Hepatocyte (in vitro differentiated cells): Measurements from ENCODE around the gene ERCC6L2. TPM values are rescaled to one million over a fixed set of nuclear protein-coding genes. Genes with fewer than 3 reads are reported as not detected.

ENCODE experiments used
- DNase-seq: peaks from one replicate; pipeline ENCODE4 v3.0.0-alpha.2; 2016; ENCODE audit warnings: low spot score
- H2AFZ ChIP-seq: fragments of 200-600 bp; sonication (generic); 2 replicates; pipeline ENCODE4 v1.6.0; 2016; ENCODE audit warnings: antibody characterized with exemption, mild to moderate bottlenecking
- H3K27ac ChIP-seq: fragments of 200-600 bp; sonication (generic); 2 replicates; pipeline ENCODE4 v1.5.1; 2016; ENCODE audit warnings: mild to moderate bottlenecking
- H3K27me3 ChIP-seq: fragments of 200-600 bp; sonication (generic); 2 replicates; pipeline ENCODE4 v1.6.1; 2016
- H3K36me3 ChIP-seq: fragments of 200-600 bp; sonication (generic); replicated peaks from 2 replicates; pipeline ENCODE4 v1.5.1; 2016; ENCODE audit warnings: low read depth; ENCODE audit not compliant: insufficient read depth
- H3K4me1 ChIP-seq: fragments of 200-600 bp; sonication (generic); 2 replicates; pipeline ENCODE4 v1.5.1; 2016; ENCODE audit warnings: mild to moderate bottlenecking, moderate library complexity; ENCODE audit not compliant: insufficient read depth
- H3K4me2 ChIP-seq: fragments of 200-600 bp; sonication (generic); 2 replicates; pipeline ENCODE4 v1.6.0; 2016
- H3K4me3 ChIP-seq: fragments of 200-600 bp; sonication (generic); 2 replicates; pipeline ENCODE4 v1.5.1; 2016; ENCODE audit warnings: mild to moderate bottlenecking
- H3K79me2 ChIP-seq: fragments of 200-600 bp; sonication (generic); 2 replicates; pipeline ENCODE4 v1.6.0; 2017; ENCODE audit warnings: mild to moderate bottlenecking
- H3K9me2 ChIP-seq: fragments of 200-600 bp; sonication (generic); replicated peaks from 2 replicates; pipeline ENCODE4 v1.6.0; 2017; ENCODE audit warnings: mild to moderate bottlenecking; ENCODE audit not compliant: insufficient read depth
- H3K9me3 ChIP-seq: fragments of 200-600 bp; sonication (generic); 2 replicates; pipeline ENCODE4 v1.5.1; 2016; ENCODE audit warnings: low read depth, mild to moderate bottlenecking
- H4K20me1 ChIP-seq: fragments of 200-600 bp; sonication (generic); 2 replicates; pipeline ENCODE4 v1.6.0; 2016; ENCODE audit warnings: mild to moderate bottlenecking; ENCODE audit not compliant: insufficient read depth, poor library complexity, severe bottlenecking
- CTCF ChIP-seq: fragments of 200-600 bp; sonication (generic); IDR thresholded peaks from 2 replicates; pipeline ENCODE4 v1.5.1; 2016; ENCODE audit warnings: antibody characterized with exemption, mild to moderate bottlenecking; ENCODE audit not compliant: poor library complexity
- EZH2 ChIP-seq: fragments of 200-600 bp; sonication (generic); IDR thresholded peaks from 2 replicates; pipeline ENCODE4 v1.6.1; 2016; ENCODE audit warnings: antibody characterized with exemption, mild to moderate bottlenecking, borderline replicate concordance
- EZH2phosphoT487 ChIP-seq: fragments of 200-600 bp; sonication (generic); IDR thresholded peaks from one replicate; pipeline ENCODE4 v1.6.1; 2018; ENCODE audit warnings: antibody characterized with exemption, mild to moderate bottlenecking, low read depth, moderate library complexity; ENCODE audit not compliant: unreplicated experiment, severe bottlenecking
- WGBS: methylation state at CpG from one replicate; pipeline ENCODE4 v1.1.6; 2016; ENCODE audit warnings: low lambda C conversion rate; ENCODE audit errors: missing lambda C conversion rate; 5-methylcytosine and 5-hydroxymethylcytosine counted together
- polyA plus RNA-seq: library from polyadenylated mRNA; unstranded; fragments of >200 nt; fragmentation: Nextera tagmentation; extraction: Ambion mirVana; gene quantifications from 2 replicates; pipeline ENCODE4 v1.2.1, GENCODE V29; 2016
- total RNA-seq: library from RNA; depleted of rRNA; stranded (reverse); fragments of >200 nt; gene quantifications from 2 replicates; pipeline ENCODE4 v1.2.3, GENCODE V29; 2014

ERCC6L2 gene
- total and polyA plus RNA-seq, 2 experiments from 2014 or later = 17.6 to 55.7 TPM

- Histone ChIP-seq H3K79me2 (peaks cover 2% of the 10 kb centered on the region), H3K4me1 (no peaks in the 10 kb centered on the region), H3K27ac (no peak overlapping the region), H3K4me2 (no peak overlapping the region), H2AFZ (no peak overlapping the region), H3K4me3 (no peak overlapping the region), H4K20me1 (peaks cover 3% of the 10 kb centered on the region), H3K9me3 (peaks cover 8% of the 10 kb centered on the region), H3K27me3 (no peaks in the 10 kb centered on the region), H3K36me3 (no peaks in the 10 kb centered on the region), H3K9me2 (no peaks in the 10 kb centered on the region)
- TF ChIP-seq EZH2 (no peak), CTCF (no peak), EZH2phosphoT487 (no peak)
- 92% methylated on average over 3 of the region's 3 CpGs for WGBS
- no peak for DNase-seq
Measured at GRCh38 chr9:95864852-95865580, 10.5 kb upstream of the ERCC6L2 start.

- Histone ChIP-seq H3K36me3 (no peaks in the 10 kb centered on the region), H2AFZ (no peak overlapping the region), H3K4me1 (peaks cover 4% of the 10 kb centered on the region), H3K9me2 (no peaks in the 10 kb centered on the region), H3K4me3 (no peak overlapping the region), H3K79me2 (peaks cover 23% of the 10 kb centered on the region), H3K27ac (no peak overlapping the region), H3K27me3 (no peaks in the 10 kb centered on the region), H3K9me3 (no peaks in the 10 kb centered on the region), H3K4me2 (no peak overlapping the region), H4K20me1 (no peaks in the 10 kb centered on the region)
- 91% methylated on average over 1 of the region's 1 CpG for WGBS
- TF ChIP-seq CTCF = no peak
- TF ChIP-seq EZH2 = no peak
- TF ChIP-seq EZH2phosphoT487 = no peak
- DNase-seq = no peak
Measured at GRCh38 chr9:95870352-95870751, 5.1 kb upstream of the ERCC6L2 start.

GRCh38 chr9:95870906-95871305 lies 4.6 kb upstream of the ERCC6L2 start:
- Histone ChIP-seq H3K4me3 (no peak overlapping the region), H3K36me3 (no peaks in the 10 kb centered on the region), H2AFZ (no peak overlapping the region), H3K4me1 (peaks cover 4% of the 10 kb centered on the region), H3K27me3 (no peaks in the 10 kb centered on the region), H3K9me3 (no peaks in the 10 kb centered on the region), H3K27ac (no peak overlapping the region), H3K79me2 (peaks cover 23% of the 10 kb centered on the region), H3K4me2 (no peak overlapping the region), H3K9me2 (no peaks in the 10 kb centered on the region), H4K20me1 (no peaks in the 10 kb centered on the region)
- WGBS = 96% methylated on average over 1 of the region's 1 CpG
- no peak for DNase-seq
- TF ChIP-seq CTCF (no peak), EZH2phosphoT487 (no peak)
